ENCODE results near the gene PDE6A.

- no peak for TF ChIP-seq CTCF (conservative IDR thresholded peaks at IDR 0.05; ENCODE audit: low read length)
- TF ChIP-seq EZH2phosphoT487 (IDR thresholded peaks at IDR 0.05; ENCODE audit: borderline replicate concordance) = no peak
Observed at GRCh38 chr5:149826574-149826973, 118.0 kb downstream of the PDE6A start.

Data from Loucy (cell line).